PC-3 (cell line): Measurements from ENCODE around the gene EFCAB11. TPM values are rescaled to one million over a fixed set of nuclear protein-coding genes. Genes with fewer than 3 reads are reported as not detected.

ENCODE experiments used
- ATAC-seq: fragments of 200-7000 bp; cut with Tn5 transposase; 2 replicates; pipeline ENCODE4 v1.9.1; 2020; ENCODE audit warnings: mild to moderate bottlenecking, moderate library complexity
- BruUV-seq: library from RNA; stranded (reverse); fragments of 400-500 nt; replicated peaks from 2 replicates; lab custom pipeline; 2021; lab: Mats Ljungman, UMichigan
- CTCF ChIA-PET: fragments of 300-600 bp; sonication (Branson Sonifier 250); formaldehyde crosslinking; loops from one replicate; lab custom pipeline; 2022; ENCODE audit warnings: antibody characterized with exemption; lab: Charles Lee
- POLR2A ChIA-PET: fragments of 300-600 bp; sonication (Branson Sonifier 250); formaldehyde crosslinking; loops from one replicate; lab custom pipeline; 2022; ENCODE audit warnings: antibody characterized with exemption; ENCODE audit not compliant: unreplicated experiment; lab: Charles Lee
- DNase-seq: peaks from one replicate; pipeline ENCODE4 v3.0.0-alpha.2; 2015
- H2AFZ ChIP-seq: fragments of 300-600 bp; sonication (generic); 2 replicates; pipeline ENCODE4 v1.6.0; 2016; ENCODE audit warnings: antibody characterized with exemption, low read length
- H3F3A ChIP-seq: fragments of 300-600 bp; sonication (generic); one replicate; pipeline ENCODE4 v1.6.0; 2017; ENCODE audit warnings: antibody characterized with exemption, low read length, control low read depth, mild to moderate bottlenecking; ENCODE audit not compliant: unreplicated experiment
- H3K27ac ChIP-seq: fragments of 300-600 bp; sonication (generic); 2 replicates; pipeline ENCODE4 v1.5.1; 2016; ENCODE audit warnings: mild to moderate bottlenecking, low read length
- H3K27me3 ChIP-seq: fragments of 300-600 bp; sonication (generic); 2 replicates; pipeline ENCODE4 v1.6.1; 2016; ENCODE audit warnings: low read length, mixed read lengths
- H3K36me3 ChIP-seq: fragments of 300-600 bp; sonication (generic); 2 replicates; pipeline ENCODE4 v1.6.1; 2016; ENCODE audit warnings: low read depth, mixed run types, low read length, mixed read lengths
- H3K4me1 ChIP-seq: fragments of 300-600 bp; sonication (generic); 2 replicates; pipeline ENCODE4 v1.5.1; 2016; ENCODE audit warnings: low read length; ENCODE audit not compliant: insufficient read depth
- H3K4me2 ChIP-seq: fragments of 300-600 bp; sonication (generic); 2 replicates; pipeline ENCODE4 v1.6.0; 2016; ENCODE audit warnings: low read length
- H3K4me3 ChIP-seq: fragments of 300-600 bp; sonication (generic); 2 replicates; pipeline ENCODE4 v1.5.1; 2016; ENCODE audit warnings: mild to moderate bottlenecking, low read length, mixed read lengths
- H3K79me2 ChIP-seq: fragments of 300-600 bp; sonication (generic); 2 replicates; pipeline ENCODE4 v1.6.1; 2017; ENCODE audit warnings: low read length, mixed read lengths
- H3K9ac ChIP-seq: fragments of 300-600 bp; sonication (generic); 2 replicates; pipeline ENCODE4 v1.6.0; 2016; ENCODE audit warnings: mild to moderate bottlenecking, low read length
- H3K9me2 ChIP-seq: fragments of 300-600 bp; sonication (generic); replicated peaks from 2 replicates; pipeline ENCODE4 v1.6.1; 2016; ENCODE audit warnings: mixed run types, low read length, mixed read lengths
- H3K9me3 ChIP-seq: fragments of 300-600 bp; sonication (generic); 2 replicates; pipeline ENCODE4 v1.6.1; 2016; ENCODE audit warnings: low read length, mixed read lengths
- H4K20me1 ChIP-seq: fragments of 300-600 bp; sonication (generic); 2 replicates; pipeline ENCODE4 v1.6.1; 2016; ENCODE audit warnings: low read length, mixed read lengths
- EZH2 ChIP-seq: fragments of 300-600 bp; sonication (generic); IDR thresholded peaks from one replicate; pipeline ENCODE4 v1.6.1; 2017; ENCODE audit warnings: antibody characterized with exemption, mild to moderate bottlenecking, low read length; ENCODE audit not compliant: unreplicated experiment
- EZH2phosphoT487 ChIP-seq: fragments of 300-600 bp; sonication (generic); IDR thresholded peaks from 2 replicates; pipeline ENCODE4 v1.6.1; 2018; ENCODE audit warnings: mild to moderate bottlenecking, antibody characterized with exemption, low read length, borderline replicate concordance
- intact Hi-C: fragments of 100-400 bp; cut with micrococcal nuclease; formaldehyde crosslinking; loops from 2 replicates; pipeline ENCODE4 v1.9.0; 2023
- total RNA-seq: library from RNA; depleted of rRNA; stranded (reverse); fragments of >200 nt; gene quantifications from 2 replicates; pipeline ENCODE4 v1.2.3, GENCODE V29; 2014
- TF ChIP-seq, protein P1 (sequence below): fragments of 300-600 bp; sonication (generic); conservative IDR thresholded peaks from 2 replicates; pipeline ENCODE4 v1.5.1; 2017; ENCODE audit warnings: antibody characterized with exemption, low read depth, mild to moderate bottlenecking, low read length

The EFCAB11 gene
- total RNA-seq, 1 experiment from 2014 or later: 7.0 TPM

DNA sequence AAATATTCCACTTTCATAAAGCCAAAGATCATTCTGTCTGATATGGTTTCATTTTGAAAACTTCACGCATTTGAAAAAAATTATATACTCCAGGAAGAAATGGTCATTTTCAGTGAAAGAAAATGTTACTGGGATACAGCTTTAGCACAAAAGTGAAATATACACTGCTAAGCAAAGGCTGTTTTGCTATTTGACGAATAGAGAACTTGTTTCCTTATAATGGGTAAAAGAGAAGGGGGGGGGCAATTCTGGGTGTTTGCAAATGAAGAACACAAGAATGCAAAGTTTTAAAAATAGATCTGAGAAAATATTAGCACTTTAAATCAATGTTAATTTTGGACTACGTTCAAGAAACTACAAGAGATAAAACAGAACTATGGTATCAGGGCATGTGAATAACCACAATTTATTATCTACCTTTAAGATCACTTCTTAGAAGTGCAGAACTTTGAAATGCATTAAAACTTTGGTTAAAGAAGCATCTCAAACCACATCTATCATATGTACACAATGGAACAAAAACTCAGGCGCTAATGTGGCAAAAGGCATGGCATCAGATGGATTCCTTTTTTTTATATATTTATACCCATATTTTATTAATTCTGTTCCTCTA lies 51.1 kb downstream of the EFCAB11 start:
- BruUV-seq: no TSS peak
- Histone ChIP-seq H3K36me3 (no peaks in the 10 kb centered on the region), H3F3A (no peaks in the 10 kb centered on the region), H3K27ac (no peak overlapping the region), H4K20me1 (no peaks in the 10 kb centered on the region), H3K9me3 (no peaks in the 10 kb centered on the region), H3K27me3 (no peaks in the 10 kb centered on the region), H3K4me1 (no peaks in the 10 kb centered on the region), H3K9me2 (no peaks in the 10 kb centered on the region), H3K9ac (no peak overlapping the region), H3K79me2 (no peaks in the 10 kb centered on the region), H2AFZ (no peak overlapping the region), H3K4me2 (no peak overlapping the region), H3K4me3 (no peak overlapping the region)
- ChIA-PET POLR2A (no interaction called here), CTCF (interaction anchor here (0.7 kb wide), 1 partner anchor 862 kb away, joined by 16 read pairs; no protein-coding TSS in a partner anchor)
- DNase-seq (no peak), ATAC-seq (no peak)
- intact Hi-C loops: loop anchor here (5.0 kb wide), 1 partner anchor 876 kb away; no protein-coding TSS in a partner anchor
- TF ChIP-seq EZH2phosphoT487 (no peak), EZH2 (no peak)
- TF ChIP-seq, protein P1, sequence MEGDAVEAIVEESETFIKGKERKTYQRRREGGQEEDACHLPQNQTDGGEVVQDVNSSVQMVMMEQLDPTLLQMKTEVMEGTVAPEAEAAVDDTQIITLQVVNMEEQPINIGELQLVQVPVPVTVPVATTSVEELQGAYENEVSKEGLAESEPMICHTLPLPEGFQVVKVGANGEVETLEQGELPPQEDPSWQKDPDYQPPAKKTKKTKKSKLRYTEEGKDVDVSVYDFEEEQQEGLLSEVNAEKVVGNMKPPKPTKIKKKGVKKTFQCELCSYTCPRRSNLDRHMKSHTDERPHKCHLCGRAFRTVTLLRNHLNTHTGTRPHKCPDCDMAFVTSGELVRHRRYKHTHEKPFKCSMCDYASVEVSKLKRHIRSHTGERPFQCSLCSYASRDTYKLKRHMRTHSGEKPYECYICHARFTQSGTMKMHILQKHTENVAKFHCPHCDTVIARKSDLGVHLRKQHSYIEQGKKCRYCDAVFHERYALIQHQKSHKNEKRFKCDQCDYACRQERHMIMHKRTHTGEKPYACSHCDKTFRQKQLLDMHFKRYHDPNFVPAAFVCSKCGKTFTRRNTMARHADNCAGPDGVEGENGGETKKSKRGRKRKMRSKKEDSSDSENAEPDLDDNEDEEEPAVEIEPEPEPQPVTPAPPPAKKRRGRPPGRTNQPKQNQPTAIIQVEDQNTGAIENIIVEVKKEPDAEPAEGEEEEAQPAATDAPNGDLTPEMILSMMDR: no peak

DNA sequence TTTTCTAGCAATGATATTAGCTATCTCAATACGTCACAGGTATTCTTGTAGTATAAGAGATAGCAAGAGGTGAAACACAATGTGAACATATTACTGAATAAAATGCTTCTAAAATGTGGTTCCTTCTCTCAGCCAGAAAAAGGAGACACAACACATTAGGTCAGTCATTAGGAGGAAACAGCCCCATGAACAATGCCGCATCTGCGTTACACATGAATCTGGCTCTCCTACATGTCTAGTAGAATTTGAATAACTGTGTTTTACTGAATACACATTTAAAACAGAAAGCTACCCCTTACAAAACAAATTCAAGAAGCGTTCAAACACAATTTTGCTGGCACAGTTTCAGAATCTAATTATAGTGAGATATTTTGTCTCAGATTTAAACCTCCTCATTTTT lies 51.6 kb downstream of the EFCAB11 start:
- Histone ChIP-seq H3K36me3 (no peaks in the 10 kb centered on the region), H2AFZ (no peak overlapping the region), H3F3A (no peaks in the 10 kb centered on the region), H3K9ac (no peak overlapping the region), H3K9me3 (no peaks in the 10 kb centered on the region), H3K79me2 (no peaks in the 10 kb centered on the region), H3K27me3 (no peaks in the 10 kb centered on the region), H3K9me2 (no peaks in the 10 kb centered on the region), H3K27ac (no peak overlapping the region), H4K20me1 (no peaks in the 10 kb centered on the region), H3K4me1 (no peaks in the 10 kb centered on the region), H3K4me3 (no peak overlapping the region), H3K4me2 (no peak overlapping the region)
- ChIA-PET POLR2A (no interaction called here), CTCF (interaction anchor here (0.7 kb wide), 1 partner anchor 862 kb away, joined by 16 read pairs; no protein-coding TSS in a partner anchor)
- TF ChIP-seq EZH2phosphoT487 (no peak), EZH2 (no peak)
- TF ChIP-seq, protein P1: no peak
- ATAC-seq (no peak), DNase-seq (no peak)
- BruUV-seq: no TSS peak
- intact Hi-C loops: loop anchor here (5.0 kb wide), 1 partner anchor 876 kb away; no protein-coding TSS in a partner anchor

DNA sequence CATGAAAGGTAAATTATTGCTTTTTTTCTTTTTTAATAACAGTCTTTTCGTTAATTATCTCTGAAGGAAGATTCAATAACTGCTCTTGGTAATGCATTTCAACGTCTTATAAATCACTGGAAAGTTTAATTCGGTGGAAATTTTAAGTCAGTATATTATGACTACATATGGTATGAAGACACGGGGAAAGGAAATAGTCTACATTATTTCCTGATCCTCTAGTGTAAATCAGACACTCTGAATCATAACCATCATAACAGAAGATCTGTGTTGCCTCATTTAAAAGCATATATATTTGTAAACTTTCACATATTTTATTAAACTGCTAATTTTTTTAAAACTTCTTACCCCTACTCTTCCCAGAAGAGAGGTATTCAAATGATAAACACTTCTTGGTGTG lies 53.7 kb downstream of the EFCAB11 start:
- no peaks in the 10 kb centered on the region for H3K9me2 ChIP-seq
- POLR2A ChIA-PET: no interaction called here

More for the DNA sequence above, 53.7 kb downstream of the EFCAB11 start:
- no peaks in the 10 kb centered on the region for H4K20me1 ChIP-seq
- H3K79me2 ChIP-seq: no peaks in the 10 kb centered on the region
- no peak for ATAC-seq
- CTCF ChIA-PET: interaction anchor here (0.6 kb wide), 1 partner anchor 860 kb away, joined by 3 read pairs; no protein-coding TSS in a partner anchor
- intact Hi-C loops: loop anchor here (1.0 to 5.0 kb wide), 2 partner anchors 861 to 874 kb away; no protein-coding TSS in a partner anchor
- no peak overlapping the region for H3K4me3 ChIP-seq
- no peaks in the 10 kb centered on the region for H3F3A ChIP-seq
- DNase-seq: no peak
- no peak overlapping the region for H2AFZ ChIP-seq
- H3K9ac ChIP-seq: no peak overlapping the region
- no peaks in the 10 kb centered on the region for H3K36me3 ChIP-seq
- no peaks in the 10 kb centered on the region for H3K27me3 ChIP-seq
- no TSS peak for BruUV-seq
- H3K4me2 ChIP-seq: no peak overlapping the region
- no peaks in the 10 kb centered on the region for H3K9me3 ChIP-seq
- no peak overlapping the region for H3K27ac ChIP-seq
- H3K4me1 ChIP-seq: no peaks in the 10 kb centered on the region
- TF ChIP-seq EZH2phosphoT487 (no peak), EZH2 (no peak)
- TF ChIP-seq, protein P1: no peak
